ENCODE results near the gene RNF40. TPM values are rescaled to one million over a fixed set of nuclear protein-coding genes. Genes with fewer than 3 reads are reported as not detected.
"Not testable (repeated sequence)": the region's sequence is repeated elsewhere in the genome, so short reads cannot be mapped to it uniquely, and the experiment has no call there.

The RNF40 gene
- total and polyA plus RNA-seq, 2 experiments from 2014 or later, result 70.4 to 75.3 TPM

- TF ChIP-seq EZH2 (IDR thresholded peaks at IDR 0.05; ENCODE audit: borderline replicate concordance), result no peak
- TF ChIP-seq EZH2phosphoT487 (IDR thresholded peaks at IDR 0.05; ENCODE audit: low read depth, severe bottlenecking, unreplicated experiment), result no peak
- no peak for TF ChIP-seq CTCF (IDR thresholded peaks at IDR 0.05; ENCODE audit: poor library complexity)
- H2AFZ ChIP-seq, result no peak overlapping the region
- no peak overlapping the region for H3K4me2 ChIP-seq
- H3K36me3 ChIP-seq (replicated peaks; ENCODE audit: insufficient read depth, low read depth), result no peaks in the 10 kb centered on the region
- H4K20me1 ChIP-seq (ENCODE audit: insufficient read depth, poor library complexity, severe bottlenecking), result no peaks in the 10 kb centered on the region
- 86% methylated on average over 2 of the region's 2 CpGs for WGBS (ENCODE audit: low lambda C conversion rate, missing lambda C conversion rate)
- H3K79me2 ChIP-seq, result no peaks in the 10 kb centered on the region
- no peaks in the 10 kb centered on the region for H3K9me2 ChIP-seq (replicated peaks; ENCODE audit: insufficient read depth)
- peaks cover 10% of the 10 kb centered on the region for H3K4me1 ChIP-seq (ENCODE audit: insufficient read depth)
- DNase-seq (ENCODE audit: low spot score), result no peak
- no peak overlapping the region for H3K27ac ChIP-seq
- H3K27me3 ChIP-seq, result no peaks in the 10 kb centered on the region
- H3K9me3 ChIP-seq (ENCODE audit: low read depth), result no peaks in the 10 kb centered on the region
- H3K4me3 ChIP-seq, result no peak overlapping the region
Observed at GRCh38 chr16:30816769-30817168, 54.6 kb downstream of the RNF40 start.

GRCh38 chr16:30820952-30821421 is 58.9 kb downstream of the RNF40 start:
- Histone ChIP-seq H3K79me2 (no peaks in the 10 kb centered on the region), H3K9me2 (replicated peaks; ENCODE audit: insufficient read depth) (no peaks in the 10 kb centered on the region), H3K27ac (no peak overlapping the region), H3K4me3 (no peak overlapping the region), H3K9me3 (ENCODE audit: low read depth) (no peaks in the 10 kb centered on the region), H3K36me3 (replicated peaks; ENCODE audit: insufficient read depth, low read depth) (no peaks in the 10 kb centered on the region), H3K4me1 (ENCODE audit: insufficient read depth) (no peaks in the 10 kb centered on the region), H3K27me3 (no peaks in the 10 kb centered on the region), H2AFZ (no peak overlapping the region), H4K20me1 (ENCODE audit: insufficient read depth, poor library complexity, severe bottlenecking) (no peaks in the 10 kb centered on the region), H3K4me2 (no peak overlapping the region)
- WGBS (ENCODE audit: low lambda C conversion rate, missing lambda C conversion rate), result 90% methylated on average over 33 of the region's 34 CpGs
- TF ChIP-seq EZH2phosphoT487 (IDR thresholded peaks at IDR 0.05; ENCODE audit: low read depth, severe bottlenecking, unreplicated experiment) (no peak), CTCF (IDR thresholded peaks at IDR 0.05; ENCODE audit: poor library complexity) (no peak), EZH2 (IDR thresholded peaks at IDR 0.05; ENCODE audit: borderline replicate concordance) (no peak)
- DNase-seq (ENCODE audit: low spot score), result no peak

- H3K4me2 ChIP-seq, result not testable (repeated sequence)
- WGBS (ENCODE audit: low lambda C conversion rate, missing lambda C conversion rate), result 95% methylated on average over 9 of the region's 9 CpGs
Observed at GRCh38 chr16:30821441-30821840, 59.3 kb downstream of the RNF40 start.

GRCh38 chr16:30821891-30822290 is 59.8 kb downstream of the RNF40 start:
- Histone ChIP-seq H4K20me1 (ENCODE audit: insufficient read depth, poor library complexity, severe bottlenecking) (no peaks in the 10 kb centered on the region), H3K4me3 (no peak overlapping the region), H3K27ac (no peak overlapping the region), H3K4me2 (no peak overlapping the region), H3K27me3 (no peaks in the 10 kb centered on the region), H3K36me3 (replicated peaks; ENCODE audit: insufficient read depth, low read depth) (no peaks in the 10 kb centered on the region), H3K4me1 (ENCODE audit: insufficient read depth) (no peaks in the 10 kb centered on the region), H3K9me2 (replicated peaks; ENCODE audit: insufficient read depth) (no peaks in the 10 kb centered on the region), H3K79me2 (no peaks in the 10 kb centered on the region), H2AFZ (no peak overlapping the region), H3K9me3 (ENCODE audit: low read depth) (no peaks in the 10 kb centered on the region)
- WGBS (ENCODE audit: low lambda C conversion rate, missing lambda C conversion rate), result 91% methylated on average over 17 of the region's 17 CpGs
- no peak for DNase-seq (ENCODE audit: low spot score)
- TF ChIP-seq EZH2 (IDR thresholded peaks at IDR 0.05; ENCODE audit: borderline replicate concordance), result no peak
- no peak for TF ChIP-seq EZH2phosphoT487 (IDR thresholded peaks at IDR 0.05; ENCODE audit: low read depth, severe bottlenecking, unreplicated experiment)
- no peak for TF ChIP-seq CTCF (IDR thresholded peaks at IDR 0.05; ENCODE audit: poor library complexity)

More at GRCh38 chr16:30821441-30821840, 59.3 kb downstream of the RNF40 start:
- not testable (repeated sequence) for H3K9me3 ChIP-seq (ENCODE audit: low read depth); H3K4me3 ChIP-seq; H4K20me1 ChIP-seq (ENCODE audit: insufficient read depth, poor library complexity, severe bottlenecking); DNase-seq (ENCODE audit: low spot score); H3K79me2 ChIP-seq; H3K9me2 ChIP-seq (replicated peaks; ENCODE audit: insufficient read depth); H3K4me1 ChIP-seq (ENCODE audit: insufficient read depth); H2AFZ ChIP-seq; H3K27me3 ChIP-seq; H3K36me3 ChIP-seq (replicated peaks; ENCODE audit: insufficient read depth, low read depth); H3K27ac ChIP-seq

Small RNAs within 50 kb of the gene (small RNA-seq; reads per million reads assigned to genes)
- gene RF00017, result not detected

Other genes starting within 250 kb of the RNF40 start
- gene ZNF768, start 235.8 kb upstream of the RNF40 start, total RNA-seq, result 37.6 and 44.1 TPM in 2 replicates
- 19.9 and 25.2 TPM in 2 replicates for gene ZNF768, start 235.8 kb upstream of the RNF40 start, polyA plus RNA-seq
- 11.1 and 13.4 TPM in 2 replicates for gene ZNF747, start 227.5 kb upstream of the RNF40 start, total RNA-seq
- gene ZNF747, start 227.5 kb upstream of the RNF40 start, polyA plus RNA-seq, result 9.9 and 10.5 TPM in 2 replicates
- gene ZNF764, start 203.9 kb upstream of the RNF40 start, total RNA-seq, result 9.8 and 13.8 TPM in 2 replicates
- 12.1 and 12.5 TPM in 2 replicates for gene ZNF764, start 203.9 kb upstream of the RNF40 start, polyA plus RNA-seq
- 7.1 and 9.8 TPM in 2 replicates for gene ZNF688, start 190.6 kb upstream of the RNF40 start, total RNA-seq
- gene ZNF688, start 190.6 kb upstream of the RNF40 start, polyA plus RNA-seq, result 21.0 and 21.3 TPM in 2 replicates
- gene ZNF785, start 176.6 kb upstream of the RNF40 start, total RNA-seq, result 10.8 and 11.7 TPM in 2 replicates
- gene ZNF785, start 176.6 kb upstream of the RNF40 start, polyA plus RNA-seq, result 7.3 and 10.0 TPM in 2 replicates
- 7.1 and 8.0 TPM in 2 replicates for gene ZNF689, start 151.9 kb upstream of the RNF40 start, total RNA-seq
- gene ZNF689, start 151.9 kb upstream of the RNF40 start, polyA plus RNA-seq, result 5.6 and 8.7 TPM in 2 replicates
- gene PRR14, start 111.4 kb upstream of the RNF40 start, total RNA-seq, result 6.6 and 8.1 TPM in 2 replicates
- 18.7 and 20.0 TPM in 2 replicates for gene PRR14, start 111.4 kb upstream of the RNF40 start, polyA plus RNA-seq
- gene FBRS, start 103.9 kb upstream of the RNF40 start, total RNA-seq, result 18.5 and 22.9 TPM in 2 replicates
- 22.1 and 25.5 TPM in 2 replicates for gene FBRS, start 103.9 kb upstream of the RNF40 start, polyA plus RNA-seq
- 9.6 and 15.3 TPM in 2 replicates for gene SRCAP, start 63.2 kb upstream of the RNF40 start, total RNA-seq
- gene SRCAP, start 63.2 kb upstream of the RNF40 start, polyA plus RNA-seq, result 29.3 and 33.6 TPM in 2 replicates
- gene PHKG2, start 13.9 kb upstream of the RNF40 start, total RNA-seq, result 27.5 and 28.0 TPM in 2 replicates
- gene PHKG2, start 13.9 kb upstream of the RNF40 start, polyA plus RNA-seq, result 39.5 and 45.6 TPM in 2 replicates
- gene CFAP119, start 260 bp upstream of the RNF40 start, total RNA-seq, result 1.3 and 5.0 TPM in 2 replicates
- 4.2 and 6.1 TPM in 2 replicates for gene CFAP119, start 260 bp upstream of the RNF40 start, polyA plus RNA-seq
- gene ZNF629, start 24.9 kb downstream of the RNF40 start, total RNA-seq, result 12.2 and 15.6 TPM in 2 replicates
- gene ZNF629, start 24.9 kb downstream of the RNF40 start, polyA plus RNA-seq, result 7.7 and 8.7 TPM in 2 replicates
- gene BCL7C, start 131.8 kb downstream of the RNF40 start, total RNA-seq, result 21.4 and 25.7 TPM in 2 replicates
- gene BCL7C, start 131.8 kb downstream of the RNF40 start, polyA plus RNA-seq, result 54.1 and 57.3 TPM in 2 replicates
- gene CTF1, start 134.3 kb downstream of the RNF40 start, total RNA-seq, result 1.1 and 1.7 TPM in 2 replicates
- gene CTF1, start 134.3 kb downstream of the RNF40 start, polyA plus RNA-seq, result 13.0 and 18.2 TPM in 2 replicates
- 15.6 and 19.4 TPM in 2 replicates for gene FBXL19, start 161.2 kb downstream of the RNF40 start, total RNA-seq
- 2.1 and 3.6 TPM in 2 replicates for gene FBXL19, start 161.2 kb downstream of the RNF40 start, polyA plus RNA-seq
- gene ORAI3, start 186.7 kb downstream of the RNF40 start, total RNA-seq, result 42.4 and 52.5 TPM in 2 replicates
- 54.0 and 56.9 TPM in 2 replicates for gene ORAI3, start 186.7 kb downstream of the RNF40 start, polyA plus RNA-seq
- gene SETD1A, start 195.4 kb downstream of the RNF40 start, total RNA-seq, result 1.8 and 2.7 TPM in 2 replicates
- 2.2 and 2.3 TPM in 2 replicates for gene SETD1A, start 195.4 kb downstream of the RNF40 start, polyA plus RNA-seq
- 17.5 and 18.1 TPM in 2 replicates for gene HSD3B7, start 222.9 kb downstream of the RNF40 start, total RNA-seq
- 16.7 and 20.8 TPM in 2 replicates for gene HSD3B7, start 222.9 kb downstream of the RNF40 start, polyA plus RNA-seq
- 0.87 and 1.6 TPM in 2 replicates for gene STX1B, start 248.3 kb downstream of the RNF40 start, total RNA-seq
- gene STX1B, start 248.3 kb downstream of the RNF40 start, polyA plus RNA-seq, result 2.0 and 2.7 TPM in 2 replicates